PC-9 (cell line): ENCODE data around the gene NFX1.

Experiments used
- EZH2 ChIP-seq: fragments of 200-600 bp; sonication (generic); IDR thresholded peaks from 2 replicates; pipeline ENCODE4 v1.8.0; 2017; ENCODE audit warnings: antibody characterized with exemption, low read depth
- TF ChIP-seq, protein P1 (sequence below): fragments of 200-600 bp; sonication (generic); conservative IDR thresholded peaks from 2 replicates; pipeline ENCODE4 v1.6.1; 2017; ENCODE audit warnings: mixed run types, antibody characterized with exemption, mild to moderate bottlenecking, moderate library complexity

DNA sequence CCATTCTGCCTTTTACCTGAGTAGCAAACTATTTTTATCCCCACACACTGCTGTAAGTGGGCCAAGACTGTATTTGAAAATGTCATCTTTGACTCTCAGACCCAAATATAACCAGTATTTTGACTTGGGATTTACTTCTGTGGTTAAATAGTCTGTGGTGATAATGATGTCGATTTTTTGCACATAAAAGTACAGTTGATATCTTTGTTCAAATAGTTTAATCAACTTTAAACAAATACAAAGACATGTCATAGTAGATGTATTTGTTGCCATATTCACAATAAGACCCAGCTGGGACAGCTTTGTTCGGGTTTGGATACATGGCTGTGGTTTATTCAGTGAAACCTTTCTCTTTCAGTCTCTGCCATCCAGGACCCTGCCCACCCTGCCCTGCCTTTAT, 20.4 kb downstream of the NFX1 start:
- no peak for TF ChIP-seq EZH2
- TF ChIP-seq, protein P1, sequence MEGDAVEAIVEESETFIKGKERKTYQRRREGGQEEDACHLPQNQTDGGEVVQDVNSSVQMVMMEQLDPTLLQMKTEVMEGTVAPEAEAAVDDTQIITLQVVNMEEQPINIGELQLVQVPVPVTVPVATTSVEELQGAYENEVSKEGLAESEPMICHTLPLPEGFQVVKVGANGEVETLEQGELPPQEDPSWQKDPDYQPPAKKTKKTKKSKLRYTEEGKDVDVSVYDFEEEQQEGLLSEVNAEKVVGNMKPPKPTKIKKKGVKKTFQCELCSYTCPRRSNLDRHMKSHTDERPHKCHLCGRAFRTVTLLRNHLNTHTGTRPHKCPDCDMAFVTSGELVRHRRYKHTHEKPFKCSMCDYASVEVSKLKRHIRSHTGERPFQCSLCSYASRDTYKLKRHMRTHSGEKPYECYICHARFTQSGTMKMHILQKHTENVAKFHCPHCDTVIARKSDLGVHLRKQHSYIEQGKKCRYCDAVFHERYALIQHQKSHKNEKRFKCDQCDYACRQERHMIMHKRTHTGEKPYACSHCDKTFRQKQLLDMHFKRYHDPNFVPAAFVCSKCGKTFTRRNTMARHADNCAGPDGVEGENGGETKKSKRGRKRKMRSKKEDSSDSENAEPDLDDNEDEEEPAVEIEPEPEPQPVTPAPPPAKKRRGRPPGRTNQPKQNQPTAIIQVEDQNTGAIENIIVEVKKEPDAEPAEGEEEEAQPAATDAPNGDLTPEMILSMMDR, result no peak
